Kidney (tissue), 22 donors: ENCODE measurements around the gene PAFAH1B2. TPM values are rescaled to one million over a fixed set of nuclear protein-coding genes. Genes with fewer than 3 reads are reported as not detected.

Source experiments
- DNase-seq, 5 donors: peaks; one replicate each; pipeline ENCODE4 v3.0.0-alpha.2; 2013 to 2020
- FAIRE-seq: peaks from 2 replicates; lab custom pipeline; 2012; peaks lifted over from hg19 to GRCh38; lab: Jason Lieb, UNC
- H3K27ac ChIP-seq, 2 donors: one replicate each; pipeline ENCODE4 v1.7.0; 2013; ENCODE audit warnings: low read depth in 2 of 2, low read length in 2 of 2, inconsistent platforms in 1 of 2
- H3K27me3 ChIP-seq: one replicate; pipeline ENCODE4 v1.7.1; 2013; ENCODE audit warnings: low read length, inconsistent platforms; ENCODE audit not compliant: control insufficient read depth, insufficient read depth
- H3K36me3 ChIP-seq, 3 donors: one replicate each; pipeline versions ENCODE4 v1.7.0 to v1.7.1; 2013; ENCODE audit warnings: low read length in 3 of 3, control low read depth in 1 of 3, inconsistent platforms in 1 of 3; ENCODE audit not compliant: insufficient read depth in 3 of 3, control insufficient read depth in 2 of 3
- H3K4me1 ChIP-seq, 3 donors: one replicate each; pipeline versions ENCODE4 v1.7.0 to v1.7.1; 2013; ENCODE audit warnings: low read length in 3 of 3, inconsistent platforms in 1 of 3, low read depth in 1 of 3; ENCODE audit not compliant: control insufficient read depth in 2 of 3, insufficient read depth in 2 of 3
- H3K4me3 ChIP-seq, 3 donors: one replicate each; pipeline versions ENCODE4 v1.7.0 to v1.8.1; 2013; ENCODE audit warnings: low read length in 3 of 3, control low read depth in 1 of 3, inconsistent platforms in 1 of 3
- H3K9ac ChIP-seq, 3 donors: one replicate each; pipeline versions ENCODE4 v1.7.0 to v1.7.1; 2013; ENCODE audit warnings: low read length in 3 of 3, control low read depth in 1 of 3, inconsistent platforms in 1 of 3
- H3K9me3 ChIP-seq, 3 donors: one replicate each; pipeline versions ENCODE4 v1.7.0 to v1.7.1; 2013; ENCODE audit warnings: low read length in 3 of 3, control low read depth in 1 of 3, inconsistent platforms in 1 of 3; ENCODE audit not compliant: control insufficient read depth in 2 of 3, insufficient read depth in 1 of 3
- intact Hi-C: fragments of 100-400 bp; cut with DNase I; formaldehyde crosslinking; loops from one replicate; pipeline ENCODE4 v1.11.1; 2022
- long read RNA-seq, 10 donors: library from polyadenylated mRNA in 1 of 10; unstranded in 1 of 10; transcript quantifications; one replicate each; pipeline ENCODE4 v2.0.0 and lab custom pipeline, GENCODE V29; 2021 to 2026
- polyA plus RNA-seq: library from polyadenylated mRNA; stranded (reverse); fragments of 350-450 nt; fragmentation: Illumina TruSeq; extraction: RNeasy Lipid Tissue Mini Kit (QIAGEN cat#74804); gene quantifications from one replicate; pipeline ENCODE4 v1.2.3, GENCODE V29; 2014; ENCODE audit warnings: low read depth, low replicate concordance; ENCODE audit not compliant: insufficient read depth
- total RNA-seq: library from RNA; stranded (reverse); fragmentation: NEBNext Ultra II Directional; extraction: Animal tissue kit (Norgen Biotek cat#: 25700); gene quantifications from one replicate; pipeline ENCODE4 v1.2.1, GENCODE V29; 2021
- TF ChIP-seq, protein P1 (sequence below): IDR thresholded peaks from 3 replicates; pipeline ENCODE4 v1.5.1; 2012; ENCODE audit warnings: mild to moderate bottlenecking, moderate library complexity, borderline replicate concordance; ENCODE audit not compliant: insufficient read depth; ENCODE audit errors: extremely low read depth
- donor health status: control.
- donor health status: control.
- donor health status: control.
- donor health status: control.
- donor health status: control.
- donor health status: DM: yes; HTN: yes; CAD: no.
- donor health status: Normal renal cell carcinoma (clear cell type).

Gene PAFAH1B2, protein sequence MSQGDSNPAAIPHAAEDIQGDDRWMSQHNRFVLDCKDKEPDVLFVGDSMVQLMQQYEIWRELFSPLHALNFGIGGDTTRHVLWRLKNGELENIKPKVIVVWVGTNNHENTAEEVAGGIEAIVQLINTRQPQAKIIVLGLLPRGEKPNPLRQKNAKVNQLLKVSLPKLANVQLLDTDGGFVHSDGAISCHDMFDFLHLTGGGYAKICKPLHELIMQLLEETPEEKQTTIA
- 90.2 TPM for total RNA-seq
- polyA plus RNA-seq = 29.4 TPM
- long read RNA-seq, donor 1, full-length matches to known transcripts = 10 of 34 reads
- long read RNA-seq, donor 1, partial matches to known transcripts = 24 of 34 reads
- long read RNA-seq, donor 1, other reads (novel, unspliced or antisense) = 0 of 34 reads
- long read RNA-seq, donor 2, full-length matches to known transcripts = 12 of 12 reads
- long read RNA-seq, donor 2, partial matches to known transcripts = 0 of 12 reads
- long read RNA-seq, donor 2, other reads (novel, unspliced or antisense) = 0 of 12 reads
- long read RNA-seq, donor 3, full-length matches to known transcripts = 13 of 13 reads
- long read RNA-seq, donor 3, partial matches to known transcripts = 0 of 13 reads
- long read RNA-seq, donor 3, other reads (novel, unspliced or antisense) = 0 of 13 reads
- long read RNA-seq, donor 4, full-length matches to known transcripts = 15 of 15 reads
- long read RNA-seq, donor 4, partial matches to known transcripts = 0 of 15 reads
- long read RNA-seq, donor 4, other reads (novel, unspliced or antisense) = 0 of 15 reads
- long read RNA-seq, donor 5 = 0 reads
- long read RNA-seq, donor 6, full-length matches to known transcripts = 3 of 3 reads
- long read RNA-seq, donor 6, partial matches to known transcripts = 0 of 3 reads
- long read RNA-seq, donor 6, other reads (novel, unspliced or antisense) = 0 of 3 reads
- long read RNA-seq, donor 7, full-length matches to known transcripts = 10 of 27 reads
- long read RNA-seq, donor 7, partial matches to known transcripts = 0 of 27 reads
- long read RNA-seq, donor 7, other reads (novel, unspliced or antisense) = 17 of 27 reads
- long read RNA-seq, donor 8, full-length matches to known transcripts = 13 of 13 reads
- long read RNA-seq, donor 8, partial matches to known transcripts = 0 of 13 reads
- long read RNA-seq, donor 8, other reads (novel, unspliced or antisense) = 0 of 13 reads
- long read RNA-seq, donor 9, full-length matches to known transcripts = 9 of 9 reads
- long read RNA-seq, donor 9, partial matches to known transcripts = 0 of 9 reads
- long read RNA-seq, donor 9, other reads (novel, unspliced or antisense) = 0 of 9 reads
- long read RNA-seq, donor 10, full-length matches to known transcripts = 16 of 16 reads
- long read RNA-seq, donor 10, partial matches to known transcripts = 0 of 16 reads
- long read RNA-seq, donor 10, other reads (novel, unspliced or antisense) = 0 of 16 reads

DNA sequence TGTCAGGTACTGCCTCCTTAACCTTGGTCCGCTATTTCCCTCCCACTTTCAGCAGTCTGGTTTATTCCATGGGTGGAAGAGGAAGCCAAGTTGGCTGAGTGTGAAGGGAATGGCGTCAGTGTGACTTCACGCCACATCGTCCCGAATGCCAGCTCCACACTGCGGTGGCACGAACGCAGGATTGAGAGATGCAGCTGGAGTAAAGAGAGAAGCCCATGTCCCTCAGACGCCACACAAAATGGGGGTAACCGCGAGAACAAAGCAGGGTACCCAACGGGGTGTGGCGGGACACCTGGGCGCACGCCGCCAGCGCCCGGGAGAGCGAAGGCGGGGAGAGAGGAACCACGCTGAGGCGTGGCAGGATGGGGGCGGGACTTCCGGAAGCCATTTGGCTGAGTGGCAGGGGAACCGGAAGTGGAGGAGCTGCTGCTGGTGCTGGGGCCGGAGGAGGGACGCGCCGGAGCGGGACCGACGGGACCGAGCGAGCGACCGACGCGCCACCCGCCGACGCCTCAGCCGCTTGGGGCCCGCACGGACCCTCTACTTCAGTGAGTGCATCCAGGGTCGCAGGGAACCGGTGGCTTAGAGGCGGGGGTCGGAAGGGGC is at the start of gene PAFAH1B2:
TSS of gene PAFAH1B2 (plus strand) at position 417 of the 606 bp plus-strand sequence. CDS start 8,161 bp downstream, outside the sequence.
- peaks cover 0 to 6% (median 3%) of the 10 kb centered on the region in 3 donors for H3K4me1 ChIP-seq
- peak within 1 kb of the TSS; percentile 68 to 93 (median 89) for H3K9ac ChIP-seq
- DNase-seq = peak; percentile 96 to 99 (median 97)
- intact Hi-C loops = no loop called here
- FAIRE-seq = no peak
- no peaks in the 10 kb centered on the region for H3K27me3 ChIP-seq
- H3K4me3 ChIP-seq = peak within 1 kb of the TSS; percentile 93 to 100 (median 94)
- H3K9me3 ChIP-seq = no peaks in the 10 kb centered on the region
- peaks cover 0 to 12% (median 0%) of the 10 kb centered on the region in 3 donors for H3K36me3 ChIP-seq
- peak within 1 kb of the TSS; percentile 88 to 95 for H3K27ac ChIP-seq
- TF ChIP-seq, protein P1, sequence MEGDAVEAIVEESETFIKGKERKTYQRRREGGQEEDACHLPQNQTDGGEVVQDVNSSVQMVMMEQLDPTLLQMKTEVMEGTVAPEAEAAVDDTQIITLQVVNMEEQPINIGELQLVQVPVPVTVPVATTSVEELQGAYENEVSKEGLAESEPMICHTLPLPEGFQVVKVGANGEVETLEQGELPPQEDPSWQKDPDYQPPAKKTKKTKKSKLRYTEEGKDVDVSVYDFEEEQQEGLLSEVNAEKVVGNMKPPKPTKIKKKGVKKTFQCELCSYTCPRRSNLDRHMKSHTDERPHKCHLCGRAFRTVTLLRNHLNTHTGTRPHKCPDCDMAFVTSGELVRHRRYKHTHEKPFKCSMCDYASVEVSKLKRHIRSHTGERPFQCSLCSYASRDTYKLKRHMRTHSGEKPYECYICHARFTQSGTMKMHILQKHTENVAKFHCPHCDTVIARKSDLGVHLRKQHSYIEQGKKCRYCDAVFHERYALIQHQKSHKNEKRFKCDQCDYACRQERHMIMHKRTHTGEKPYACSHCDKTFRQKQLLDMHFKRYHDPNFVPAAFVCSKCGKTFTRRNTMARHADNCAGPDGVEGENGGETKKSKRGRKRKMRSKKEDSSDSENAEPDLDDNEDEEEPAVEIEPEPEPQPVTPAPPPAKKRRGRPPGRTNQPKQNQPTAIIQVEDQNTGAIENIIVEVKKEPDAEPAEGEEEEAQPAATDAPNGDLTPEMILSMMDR = no peak

DNA sequence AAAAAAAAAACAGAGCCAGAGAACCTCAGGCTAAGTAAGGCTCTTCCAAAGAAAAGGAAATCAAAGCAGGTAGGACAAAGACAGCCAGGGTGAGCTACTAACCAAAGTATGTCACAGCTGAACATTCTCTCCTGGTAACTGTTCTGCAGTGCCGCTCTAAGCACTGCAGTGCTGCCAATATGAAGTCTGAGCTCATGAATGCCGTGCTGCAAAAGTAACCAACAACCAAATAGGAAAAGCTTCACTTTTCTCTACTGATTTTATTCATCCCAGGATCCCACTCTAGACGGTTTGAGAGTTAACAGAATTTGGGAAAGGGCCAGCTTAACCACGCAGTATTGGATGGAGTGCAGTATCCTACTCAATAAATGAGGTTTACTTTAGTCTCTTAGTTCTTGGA is 49.3 kb upstream of the PAFAH1B2 start:
- H3K4me1 ChIP-seq = peaks cover 15 to 32% (median 27%) of the 10 kb centered on the region in 3 donors
- intact Hi-C loops = no loop called here
- no peak for FAIRE-seq

More for the DNA sequence above, 49.3 kb upstream of the PAFAH1B2 start:
- Histone ChIP-seq H3K9ac (no peak overlapping the region), H3K4me3 (peak overlapping the region in 2 of 3 donors; percentile 40 to 89), H3K27me3 (no peaks in the 10 kb centered on the region), H3K27ac (peak overlapping the region in 1 of 2 donors; percentile 9), H3K36me3 (no peaks in the 10 kb centered on the region), H3K9me3 (no peaks in the 10 kb centered on the region)
- DNase-seq = peak in 1 of 5 donors; percentile 21
- TF ChIP-seq, protein P1 = no peak
